CD4-positive, alpha-beta T cell treated with Interleukin-21 for 1 hour (primary cell): ENCODE results near the gene FANCC.
"Not testable (repeated sequence)": the region's sequence is repeated elsewhere in the genome, so short reads cannot be mapped to it uniquely, and the experiment has no call there.

Experiments used
- DNase-seq: peaks from one replicate; pipeline ENCODE4 v3.0.0-alpha.2; 2020

The FANCC gene

DNA sequence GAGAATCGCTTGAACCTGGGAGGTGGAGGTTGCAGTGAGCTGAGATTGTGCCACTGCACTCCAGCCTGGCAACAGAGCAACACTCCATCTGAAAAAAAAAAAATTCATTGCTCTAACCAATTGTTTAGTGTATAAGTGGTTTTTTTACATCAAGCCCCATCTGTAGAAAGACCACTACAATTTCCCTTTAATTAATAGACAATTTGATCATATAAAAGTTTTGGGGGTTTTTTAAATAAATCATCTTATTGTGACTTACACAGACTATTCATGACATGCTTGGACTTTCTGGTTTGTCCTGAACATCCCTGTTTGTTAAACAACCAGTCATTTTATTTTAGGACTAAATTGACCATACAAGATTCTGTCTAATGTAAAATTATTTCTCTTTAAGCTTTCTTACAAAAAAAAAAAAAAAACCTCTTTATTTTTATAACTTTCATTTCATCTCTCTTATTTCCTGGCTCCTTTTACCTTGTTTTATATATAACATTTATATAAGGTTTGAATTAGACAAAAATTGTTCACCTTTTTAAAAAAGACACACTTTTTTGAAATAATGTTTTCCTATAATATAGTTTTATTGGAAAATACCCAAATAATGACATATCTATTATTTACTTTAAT lies 9.8 kb upstream of the FANCC start:
- DNase-seq, result no peak

DNA sequence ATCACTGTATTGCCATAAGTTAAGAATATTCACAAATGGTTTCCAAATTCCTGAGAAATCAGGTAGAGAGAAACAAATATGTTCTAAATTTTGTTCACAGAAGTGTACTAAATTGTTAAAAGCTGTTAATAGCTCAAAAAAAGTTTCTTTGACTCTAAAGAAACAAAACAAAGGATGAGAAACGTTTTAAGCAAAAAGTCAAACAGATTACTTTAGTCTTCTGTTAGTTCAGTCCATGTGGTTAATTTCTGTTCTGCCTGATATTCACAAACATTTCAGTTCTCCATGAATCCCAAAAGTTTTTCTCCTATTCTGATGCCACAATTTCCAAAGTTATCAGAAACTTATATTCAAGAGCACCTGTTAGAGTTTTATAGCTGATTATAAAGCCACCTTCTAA lies 7.7 kb upstream of the FANCC start:
- DNase-seq, result no peak

DNA sequence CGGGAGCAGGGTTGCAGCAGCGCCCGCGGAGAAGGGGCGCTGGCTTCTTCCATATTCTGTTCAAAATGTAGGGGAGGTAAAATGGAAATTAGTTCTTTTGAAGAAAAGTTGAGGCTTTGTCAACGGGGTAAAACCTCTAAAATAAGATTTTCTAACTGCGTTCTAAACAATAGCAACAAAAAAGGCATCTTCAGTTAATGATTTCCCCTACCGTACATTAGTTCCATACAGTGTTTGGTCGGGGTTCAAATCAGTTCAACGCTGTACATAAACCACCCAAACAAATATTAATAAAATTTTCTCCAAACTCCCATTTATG lies 343 bp upstream of the FANCC start:
- no peak for DNase-seq

DNA sequence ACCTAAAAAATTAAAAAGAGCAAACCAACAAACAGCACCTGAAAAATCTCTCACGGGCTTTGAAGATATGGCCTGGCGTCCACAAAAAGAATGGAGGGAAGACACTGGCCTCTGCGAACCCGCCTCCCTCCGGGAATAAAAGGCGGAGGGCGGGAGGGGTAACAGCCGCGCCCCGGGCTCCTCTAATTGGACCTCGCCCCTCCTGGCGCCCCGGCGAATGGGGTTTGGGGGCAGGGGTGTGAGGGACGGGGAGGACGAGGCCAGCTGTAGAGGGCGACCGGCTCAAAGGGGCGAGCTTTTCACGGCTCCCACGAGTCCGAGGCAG lies 753 bp downstream of the FANCC start:
- DNase-seq, result no peak

DNA sequence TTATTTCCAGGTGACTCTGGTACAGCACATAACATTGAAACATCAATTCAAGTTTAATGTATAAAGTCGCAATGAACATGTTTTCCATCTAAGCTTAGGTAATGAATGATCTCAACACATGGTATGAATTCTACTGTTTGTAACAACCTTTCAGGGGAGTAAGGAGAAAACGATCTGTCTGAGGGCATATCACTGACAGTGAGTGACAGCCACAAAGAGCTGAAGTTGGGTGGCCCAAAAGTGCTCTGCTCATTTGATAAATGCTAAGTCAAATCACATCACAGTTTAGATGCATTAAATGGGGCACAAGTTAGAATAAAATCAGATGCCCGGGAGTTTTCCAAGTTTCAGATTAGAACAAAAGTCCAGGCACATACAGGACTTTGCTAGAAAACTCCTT lies 1.2 kb downstream of the FANCC start:
- no peak for DNase-seq

DNA sequence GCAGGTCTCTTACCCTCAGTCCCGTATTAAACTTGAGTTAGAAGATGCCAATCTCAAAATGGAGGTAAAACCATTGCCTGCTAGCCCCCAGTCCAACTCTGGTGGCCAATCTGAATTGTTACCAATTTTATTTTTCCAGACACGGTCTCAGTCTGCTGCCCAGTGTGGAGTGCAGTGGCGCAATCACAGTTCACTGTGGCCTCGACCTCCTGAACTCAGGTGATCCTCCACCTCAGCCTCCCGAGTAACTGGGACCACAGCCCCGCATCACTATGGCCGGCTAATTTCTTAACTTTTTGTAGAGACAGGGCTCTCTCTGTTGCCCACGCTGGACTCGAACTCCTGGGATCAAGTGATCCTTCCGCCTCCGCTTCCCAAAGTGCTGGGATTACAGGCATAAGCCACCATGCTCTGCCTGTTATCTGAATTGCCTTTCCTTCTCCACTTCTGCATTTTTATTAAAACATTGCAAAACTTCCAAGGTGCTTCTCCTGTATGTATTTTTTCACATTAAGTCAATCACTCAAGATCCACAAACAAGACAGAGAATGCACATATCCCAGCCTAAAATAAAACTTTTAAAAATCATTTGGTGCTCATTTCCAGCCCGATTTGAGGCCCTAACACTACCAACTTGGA lies 2.3 kb downstream of the FANCC start:
- DNase-seq, result no peak

DNA sequence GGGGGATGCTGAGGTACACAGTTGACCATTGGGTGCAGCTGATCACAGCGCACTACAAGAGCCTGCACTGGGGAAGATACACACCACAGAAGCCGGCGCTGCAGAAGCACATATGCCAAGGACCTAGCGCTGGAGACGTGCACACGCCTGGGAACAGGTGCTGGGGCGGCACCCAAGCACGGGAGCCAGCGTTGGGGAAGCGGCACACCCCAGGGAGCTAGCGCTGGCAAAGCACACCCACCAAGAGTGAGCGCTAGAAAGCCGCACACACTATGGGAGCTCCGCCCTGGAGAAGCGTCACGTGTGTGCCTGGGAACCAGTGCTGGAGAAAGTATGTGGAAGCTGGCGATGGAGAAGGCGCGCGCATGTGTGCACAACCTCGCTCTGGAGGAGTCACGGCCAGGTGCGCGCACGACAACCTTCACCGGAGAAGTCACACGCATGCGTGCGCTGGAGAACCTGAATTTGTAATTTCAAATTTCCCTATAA lies 4.5 kb downstream of the FANCC start:
- no peak for DNase-seq

DNA sequence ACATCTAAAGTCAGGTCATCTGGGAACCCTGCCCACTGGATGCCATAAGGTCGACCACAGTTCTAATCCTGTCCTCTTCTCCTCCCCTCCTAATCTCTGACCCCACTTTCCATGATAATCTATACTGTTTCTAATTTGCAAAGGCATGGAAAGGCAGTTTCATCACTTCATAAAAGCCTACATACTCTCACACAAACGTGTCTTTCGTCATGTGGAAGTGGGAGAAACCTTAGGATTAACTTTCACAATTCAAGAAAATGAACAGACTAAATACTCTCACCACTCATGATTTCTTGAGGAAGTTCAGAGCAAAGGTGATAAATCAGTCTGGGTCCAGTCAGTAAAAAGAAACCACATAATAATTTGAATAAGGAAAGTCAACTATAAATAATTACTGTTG lies 5.5 kb downstream of the FANCC start:
- DNase-seq, result no peak

DNA sequence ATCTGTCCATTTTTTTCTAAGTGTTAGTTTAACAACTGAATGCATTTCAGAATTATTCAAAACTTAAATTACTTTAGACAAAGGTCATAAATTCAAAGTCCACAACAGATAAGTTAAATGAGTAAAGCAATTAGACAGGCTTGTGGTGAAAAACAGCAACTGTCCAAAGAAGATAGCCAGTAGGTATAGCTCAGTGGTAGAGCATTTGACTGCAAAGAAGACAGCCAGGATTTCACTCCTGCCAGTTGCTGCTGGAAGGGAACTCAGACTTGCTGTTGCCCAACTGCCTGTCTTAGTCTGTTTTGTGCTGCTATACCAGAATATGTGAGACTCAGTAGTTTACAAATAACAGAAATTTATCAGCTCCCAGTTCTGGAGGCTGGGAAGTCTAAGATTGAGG lies 10.0 kb downstream of the FANCC start:
- DNase-seq, result no peak

DNA sequence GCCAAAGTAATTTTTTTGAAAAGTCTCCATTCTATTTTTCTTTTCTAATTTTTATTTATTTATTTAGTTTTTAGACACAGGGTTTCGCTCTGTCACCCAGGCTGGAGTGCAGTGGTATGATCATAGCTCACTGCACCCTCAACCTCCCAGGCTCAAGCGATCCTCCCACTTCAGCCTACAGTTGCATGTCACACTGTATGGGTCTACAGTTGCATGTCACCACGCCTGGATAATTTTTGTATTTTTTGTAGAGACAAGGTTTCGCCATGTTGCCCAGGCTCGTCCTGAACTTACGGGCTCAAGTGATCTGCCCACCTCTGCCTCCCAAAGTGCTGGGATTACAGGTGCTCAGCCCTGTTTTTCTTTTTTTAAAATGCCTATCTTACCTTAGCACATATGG lies 10.7 kb downstream of the FANCC start:
- no peak for DNase-seq

DNA sequence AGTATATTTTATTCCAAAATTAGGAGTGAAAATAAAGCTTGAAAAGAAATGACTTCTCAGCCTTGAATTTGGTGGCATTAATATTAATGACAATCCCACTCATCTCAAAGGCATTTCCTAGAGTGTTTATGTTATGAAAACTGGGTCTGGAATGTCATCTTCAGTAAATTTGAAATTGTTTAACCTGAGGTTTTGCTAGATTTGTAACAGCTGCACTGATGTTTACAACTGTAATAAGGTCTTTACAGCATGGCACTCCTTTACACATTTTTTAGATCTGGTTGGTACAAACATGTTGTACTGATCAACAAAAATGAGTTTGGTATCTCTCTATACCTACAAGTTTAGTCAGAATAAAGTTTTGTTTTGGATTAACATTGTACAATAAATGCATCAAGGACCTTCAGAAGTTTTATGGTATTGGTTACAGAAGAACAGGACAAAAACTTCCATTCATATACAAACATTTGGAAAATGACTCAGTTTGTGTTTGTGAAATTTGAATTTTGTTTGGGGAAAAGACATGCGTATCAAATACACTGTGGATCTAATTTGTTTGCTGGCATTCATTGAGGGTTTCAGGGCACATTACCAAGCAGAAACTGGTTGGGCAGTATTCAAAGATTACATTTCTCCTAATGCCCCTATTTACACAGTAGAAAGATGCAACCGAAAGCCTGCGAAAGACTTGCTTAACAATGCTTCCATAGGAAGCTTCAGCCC lies 11.6 kb downstream of the FANCC start:
- no peak for DNase-seq

DNA sequence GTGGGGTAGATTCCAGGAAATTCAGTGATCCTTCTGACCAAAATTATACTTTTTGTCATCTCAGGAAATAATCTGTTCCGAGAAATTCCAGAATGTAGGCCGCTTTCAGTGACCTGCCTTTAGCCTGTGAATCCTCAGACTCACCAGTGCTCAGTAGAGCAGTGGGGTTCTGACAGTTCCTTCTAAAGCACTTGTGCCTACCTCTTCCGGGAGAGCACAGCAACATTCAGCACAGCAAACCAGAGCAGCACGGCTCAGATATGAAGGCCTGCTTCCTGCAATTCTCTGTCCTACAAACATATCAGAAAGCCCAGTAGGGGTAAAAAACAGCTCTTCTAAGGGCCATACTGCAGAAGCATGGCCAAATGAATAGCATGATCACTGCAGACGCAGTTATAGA lies 15.0 kb downstream of the FANCC start:
- no peak for DNase-seq

DNA sequence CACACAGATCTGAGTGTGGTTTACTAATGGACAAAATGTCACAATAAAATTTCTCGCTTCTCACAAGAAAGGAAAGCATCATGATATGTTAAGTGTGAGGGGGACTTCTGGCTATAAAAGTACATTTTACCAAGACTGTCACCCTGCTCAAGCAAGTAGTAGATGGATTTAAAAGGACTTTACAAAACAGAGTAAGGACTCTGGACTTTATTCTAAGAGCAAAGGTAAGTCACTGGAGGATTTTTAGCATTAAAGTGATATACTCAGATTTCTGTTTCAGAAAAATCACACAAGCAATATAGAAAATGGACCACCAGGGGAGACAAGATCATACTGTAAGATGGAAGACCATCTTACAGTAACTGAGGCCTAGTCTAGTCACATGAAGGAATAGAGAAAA lies 19.7 kb downstream of the FANCC start:
- DNase-seq, result no peak

DNA sequence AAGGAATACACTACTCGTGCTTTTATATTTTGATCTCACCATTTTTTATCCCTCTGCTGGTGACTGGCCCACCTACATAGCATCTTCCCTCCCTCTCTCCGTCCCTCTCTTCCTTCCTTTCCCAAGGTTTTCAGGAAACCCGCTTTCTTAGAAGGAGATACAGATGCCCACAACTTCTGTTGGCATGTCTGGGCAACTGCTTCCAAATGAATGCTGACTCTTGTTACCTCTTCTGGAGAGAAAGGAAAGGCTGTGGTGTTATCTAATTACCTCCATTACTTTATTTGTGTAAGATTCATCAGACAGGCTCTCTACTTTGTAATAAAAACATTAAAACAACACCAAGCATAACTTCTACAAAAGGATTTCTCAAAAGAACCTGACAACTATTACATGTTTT lies 20.2 kb downstream of the FANCC start:
- DNase-seq, result no peak

DNA sequence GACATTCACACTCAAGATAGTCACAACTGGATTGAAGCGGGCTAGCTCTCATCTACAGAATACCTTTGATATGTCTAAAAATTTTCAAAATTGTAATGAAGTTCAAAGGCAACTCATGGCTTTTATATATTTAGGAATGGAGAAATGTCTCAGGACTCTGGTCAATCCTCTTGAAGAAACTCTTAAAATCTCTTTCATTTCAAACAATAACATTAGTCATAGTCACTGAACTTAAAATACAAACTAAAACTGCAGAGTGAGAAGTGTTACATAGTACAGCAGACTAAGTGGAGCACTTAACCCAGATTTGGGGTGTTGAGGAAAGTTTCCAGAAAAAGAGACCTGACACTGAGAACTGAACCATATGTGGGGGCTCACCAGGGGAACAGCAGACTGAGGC lies 20.7 kb downstream of the FANCC start:
- no peak for DNase-seq

DNA sequence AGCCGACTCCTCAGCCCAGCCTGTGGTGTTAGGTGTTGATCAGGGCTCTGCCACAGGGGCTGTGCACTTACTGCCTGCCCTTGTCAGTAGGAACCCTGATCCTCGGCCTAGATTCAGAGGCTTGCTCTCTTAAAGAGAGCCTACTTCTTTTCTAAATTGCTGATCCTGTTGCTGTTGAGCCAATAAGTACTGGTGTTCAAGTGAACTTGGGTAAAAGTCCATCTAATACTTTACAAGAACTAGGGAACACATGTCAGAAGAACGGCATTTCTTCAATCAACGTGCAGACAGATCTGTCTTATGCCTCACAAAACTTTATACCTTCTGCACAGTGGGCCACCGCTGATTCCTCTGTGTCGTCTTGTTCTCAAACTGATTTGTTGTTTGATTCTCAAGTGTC lies 24.2 kb downstream of the FANCC start:
- not testable (repeated sequence) for DNase-seq

DNA sequence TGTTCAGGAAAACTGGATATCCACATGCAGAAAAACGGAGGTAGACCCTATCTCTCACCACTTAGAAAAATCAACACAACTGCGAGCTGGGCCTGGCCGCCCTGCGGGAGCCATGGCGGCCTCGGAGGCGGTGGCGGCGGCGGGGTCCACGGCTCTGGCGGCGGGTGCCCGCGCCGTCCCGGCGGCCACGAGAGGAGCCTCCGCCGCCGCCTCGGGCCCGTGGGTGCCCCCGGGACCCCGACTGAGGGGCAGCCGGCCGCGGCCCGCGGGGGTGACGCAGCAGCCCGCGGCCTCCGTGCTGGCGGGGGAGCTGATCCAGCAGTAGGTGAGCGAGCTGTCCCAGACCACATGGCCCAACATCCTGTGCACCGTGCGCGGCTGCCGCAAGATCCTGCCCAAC lies 25.3 kb downstream of the FANCC start:
- DNase-seq, result no peak

DNA sequence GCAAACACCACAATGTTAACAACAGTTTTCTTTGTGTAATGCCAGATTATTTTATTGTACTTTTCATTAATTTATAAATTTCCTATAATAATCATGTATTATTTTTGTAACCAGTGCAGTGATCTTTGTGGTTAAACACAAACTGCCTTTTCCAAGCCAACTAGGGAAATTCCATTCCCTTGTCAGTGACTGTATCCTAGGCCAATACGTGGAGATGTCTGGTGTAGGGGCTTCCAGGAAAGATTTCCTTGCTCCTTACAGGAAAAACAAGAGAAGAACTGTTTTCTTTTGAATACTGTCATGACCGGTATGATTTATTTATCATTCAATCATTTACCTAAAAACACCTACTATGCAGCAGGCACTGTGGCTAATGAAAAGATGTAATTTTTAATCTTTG lies 31.4 kb downstream of the FANCC start:
- no peak for DNase-seq

DNA sequence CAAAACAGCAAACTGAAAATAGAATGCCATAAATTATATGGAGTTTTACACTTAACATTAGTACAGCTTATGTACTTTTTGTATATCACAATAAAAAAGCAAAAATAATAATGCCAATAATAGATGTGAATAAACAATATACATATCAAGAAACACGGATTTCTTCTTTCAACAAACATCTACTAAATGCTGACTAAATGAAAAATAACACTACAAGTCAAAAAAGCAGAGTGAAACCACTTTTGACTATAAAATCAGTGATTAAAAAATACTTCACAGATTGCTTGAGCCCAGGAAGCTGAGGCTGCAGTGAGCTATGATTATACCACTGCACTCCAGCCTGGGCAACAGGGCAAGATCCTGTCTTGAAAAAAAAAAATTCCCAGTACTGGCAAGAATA lies 32.2 kb downstream of the FANCC start:
- no peak for DNase-seq

DNA sequence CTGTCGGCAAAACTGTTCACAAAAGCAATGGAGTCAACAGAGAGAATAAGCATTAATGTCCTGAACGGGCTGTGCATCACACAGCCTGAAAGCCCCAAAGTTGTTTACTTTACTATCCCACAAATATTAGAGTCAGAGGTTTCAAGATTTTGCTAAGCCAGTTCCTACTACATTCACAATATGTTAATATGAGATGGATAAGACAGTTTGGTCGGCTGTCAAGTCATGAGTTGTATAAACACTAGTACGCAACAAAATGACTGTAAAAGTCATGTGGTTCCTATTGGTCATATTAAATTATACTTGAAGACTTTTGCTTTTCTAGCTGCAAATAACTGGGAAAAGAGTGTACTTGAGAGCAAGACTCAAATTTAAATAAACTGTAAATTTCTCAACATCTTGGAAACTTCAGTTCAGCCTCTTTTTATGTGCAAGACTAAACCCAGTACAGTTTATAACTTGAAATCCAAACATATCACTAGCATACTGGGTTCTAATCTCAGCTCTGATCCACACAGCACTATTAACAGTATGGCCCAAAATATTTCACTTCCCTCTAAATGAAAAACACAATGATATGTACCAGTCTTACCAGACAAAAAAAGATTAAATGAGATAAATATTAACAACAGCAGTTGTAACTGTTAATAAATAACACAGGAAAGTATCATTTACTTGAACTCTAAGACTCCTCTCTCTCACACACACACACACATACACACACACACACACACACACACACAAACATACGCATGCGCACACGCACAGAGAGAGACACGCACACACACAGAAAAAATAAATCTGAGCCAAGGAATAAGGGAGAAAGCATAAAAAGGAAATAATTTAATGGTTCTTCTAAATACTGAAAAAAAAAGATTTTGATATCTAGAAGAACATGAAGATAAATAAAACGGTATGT lies 33.1 kb downstream of the FANCC start:
- no peak for DNase-seq

DNA sequence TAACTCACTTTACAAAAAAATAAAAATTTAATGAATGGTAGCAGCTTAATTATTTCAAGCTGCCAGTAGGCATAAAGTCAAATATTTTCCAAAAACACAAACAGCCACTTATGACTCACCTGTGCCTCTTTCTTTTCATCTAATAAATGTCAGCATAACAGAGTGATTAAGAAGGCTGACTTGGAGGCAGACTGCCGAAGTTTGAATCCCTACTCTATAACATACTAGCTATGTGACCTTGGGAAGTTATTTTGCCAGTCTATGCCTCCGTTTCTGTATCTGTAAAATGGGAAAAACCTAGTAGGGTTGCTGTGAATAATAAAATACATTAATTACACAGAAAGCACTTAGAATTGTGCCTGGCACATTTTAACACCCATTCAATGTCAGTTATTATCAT lies 33.8 kb downstream of the FANCC start:
- DNase-seq, result no peak

DNA sequence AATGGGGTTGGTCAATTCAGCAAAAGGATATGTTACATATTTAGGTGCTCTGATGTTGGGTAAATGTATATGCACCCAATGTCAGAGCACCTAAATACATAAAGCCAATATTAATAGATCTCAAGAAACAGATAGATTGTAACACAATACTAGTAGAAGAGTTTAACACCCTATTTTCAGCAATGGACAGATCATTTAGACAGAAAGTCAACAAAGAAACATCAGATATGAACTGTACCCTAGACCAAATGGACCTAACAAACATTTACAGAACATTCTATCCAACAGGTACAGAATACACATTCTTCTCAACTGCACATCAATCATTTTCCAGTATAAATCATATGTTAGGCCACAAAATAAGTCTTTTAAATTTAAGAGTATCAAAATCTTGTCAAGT lies 35.2 kb downstream of the FANCC start:
- DNase-seq, result no peak

DNA sequence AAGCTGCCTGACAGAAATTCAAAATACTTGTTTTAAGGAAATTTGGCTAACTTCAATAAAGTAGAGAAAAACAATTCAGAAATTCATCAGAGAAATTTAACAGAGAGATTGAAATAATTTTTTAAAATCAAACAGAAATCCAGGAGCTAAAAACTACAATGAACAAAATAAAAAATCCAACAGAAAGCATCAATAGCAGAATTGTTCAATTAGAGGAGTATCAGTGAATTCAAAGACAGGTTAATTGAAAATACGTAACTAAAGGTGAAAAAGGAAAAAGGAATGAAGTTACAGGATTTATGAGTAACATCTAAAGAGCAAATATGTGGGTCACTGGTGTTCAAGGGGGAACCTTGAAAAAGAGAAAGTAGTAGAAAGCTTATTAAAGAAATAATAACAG lies 36.8 kb downstream of the FANCC start:
- no peak for DNase-seq

DNA sequence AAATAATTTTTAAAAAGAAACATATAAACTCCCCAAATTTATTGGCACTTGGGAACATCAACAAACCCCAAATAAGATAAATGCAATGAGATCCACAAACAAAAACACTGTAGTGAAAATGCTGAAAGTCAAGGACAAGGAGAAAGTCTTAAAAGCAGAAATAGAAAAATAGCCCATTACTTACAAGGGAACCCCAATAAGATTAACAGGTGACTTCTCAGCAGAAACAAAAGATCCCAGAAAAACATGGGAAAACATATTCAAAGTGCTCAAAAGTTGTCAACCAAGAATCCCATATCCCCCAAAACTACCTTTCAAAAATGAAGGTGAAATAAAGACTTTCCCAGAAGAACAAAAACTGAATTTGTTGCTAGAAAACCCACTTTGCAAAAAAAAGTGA lies 40.0 kb downstream of the FANCC start:
- no peak for DNase-seq
